Activated CD4-positive, alpha-beta memory T cell treated with anti-CD3 and anti-CD28 coated beads for 36 hours (primary cell): ENCODE data around the gene SMARCB1. TPM values are rescaled to one million over a fixed set of nuclear protein-coding genes. Genes with fewer than 3 reads are reported as not detected.
A peak's percentile ranks its signal among the peaks of the same experiment; 100 is the strongest.

Experiments used
- CTCF ChIA-PET: fragments of 350-600 bp; sonication (Branson Sonifier 250); formaldehyde crosslinking; loops from one replicate; lab custom pipeline; 2021; ENCODE audit warnings: antibody characterized with exemption, inconsistent platforms; lab: Charles Lee
- POLR2A ChIA-PET: fragments of 350-600 bp; sonication (Branson Sonifier 250); formaldehyde crosslinking; loops from one replicate; lab custom pipeline; 2021; ENCODE audit warnings: antibody characterized with exemption; lab: Charles Lee
- DNase-seq: peaks from one replicate; pipeline ENCODE4 v3.0.0-alpha.2; 2020
- H3K27ac Mint-ChIP-seq: one replicate; pipeline ENCODE4 v1.8.0; 2021; ENCODE audit warnings: mixed read lengths
- H3K27me3 Mint-ChIP-seq: one replicate; pipeline ENCODE4 v1.8.0; 2021; ENCODE audit warnings: mixed read lengths
- H3K36me3 Mint-ChIP-seq: one replicate; pipeline ENCODE4 v1.8.0; 2021; ENCODE audit warnings: mixed read lengths
- H3K4me1 Mint-ChIP-seq: one replicate; pipeline ENCODE4 v1.8.0; 2021; ENCODE audit warnings: low read depth, mixed read lengths
- H3K4me3 Mint-ChIP-seq: one replicate; pipeline ENCODE4 v1.8.0; 2021; ENCODE audit warnings: mild to moderate bottlenecking, mixed read lengths
- H3K9me3 Mint-ChIP-seq: one replicate; pipeline ENCODE4 v1.8.0; 2021; ENCODE audit warnings: mixed read lengths
- intact Hi-C: fragments of 100-400 bp; cut with micrococcal nuclease; formaldehyde crosslinking; loops from one replicate; pipeline ENCODE4 v1.15.1; 2023
- total RNA-seq, 2 experiments: library from RNA; stranded (reverse); gene quantifications; one replicate each; pipeline ENCODE4 v1.2.3, GENCODE V29; 2021

SMARCB1 gene
- total RNA-seq = 10 to 100 TPM; 71.3 to 72.5 TPM

DNA sequence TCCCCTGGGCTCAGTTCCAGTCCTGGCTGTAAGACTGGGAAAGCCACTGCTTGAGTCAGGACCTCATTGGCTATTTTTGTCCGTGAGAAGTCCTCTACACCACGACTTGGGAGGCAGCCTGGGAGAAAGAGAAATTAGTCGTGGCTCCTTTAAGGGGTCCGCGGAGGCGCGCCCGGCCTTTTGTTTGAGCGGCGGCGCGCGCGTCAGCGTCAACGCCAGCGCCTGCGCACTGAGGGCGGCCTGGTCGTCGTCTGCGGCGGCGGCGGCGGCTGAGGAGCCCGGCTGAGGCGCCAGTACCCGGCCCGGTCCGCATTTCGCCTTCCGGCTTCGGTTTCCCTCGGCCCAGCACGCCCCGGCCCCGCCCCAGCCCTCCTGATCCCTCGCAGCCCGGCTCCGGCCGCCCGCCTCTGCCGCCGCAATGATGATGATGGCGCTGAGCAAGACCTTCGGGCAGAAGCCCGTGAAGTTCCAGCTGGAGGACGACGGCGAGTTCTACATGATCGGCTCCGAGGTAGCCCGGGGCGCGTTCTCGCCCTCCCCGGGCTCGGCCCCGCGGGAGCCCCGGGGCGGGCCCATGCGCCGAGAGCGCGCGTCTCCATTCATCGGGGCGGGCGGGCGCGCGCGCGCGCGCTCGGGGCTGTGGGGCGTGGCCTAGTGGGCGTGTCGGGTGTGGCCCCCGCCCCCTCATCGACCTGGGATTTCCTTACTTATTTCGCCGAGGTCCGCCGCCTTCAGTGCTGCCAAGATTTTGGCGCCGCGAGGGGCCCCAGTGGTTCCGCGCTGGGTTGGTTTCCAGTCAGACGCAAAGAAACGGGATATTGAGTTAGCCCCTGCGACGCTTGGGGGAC, at the start of gene SMARCB1:
SMARCB1 (plus strand) TSS at position 215 of the 848 bp plus-strand sequence; CDS start at position 419, 204 bp downstream.
- CTCF ChIA-PET = interaction anchor here (0.5 to 2.4 kb wide), 5 partner anchors 13 to 106 kb away, joined by 3 to 9 read pairs (median 3); no protein-coding TSS in a partner anchor
- Mint-ChIP-seq H3K27me3 (no peaks in the 10 kb centered on the region), H3K27ac (peak within 1 kb of the TSS; percentile 94), H3K36me3 (no peaks in the 10 kb centered on the region), H3K4me1 (peaks cover 25% of the 10 kb centered on the region), H3K4me3 (peak within 1 kb of the TSS; percentile 86), H3K9me3 (no peaks in the 10 kb centered on the region)
- intact Hi-C loops = loop anchor here (1.0 to 5.0 kb wide), 6 partner anchors 14 to 224 kb away; partner anchors contain the start of genes CABIN1, DERL3, MIF and MMP11
- peak; percentile 93 for DNase-seq
- POLR2A ChIA-PET = interaction anchor here (0.9 to 2.4 kb wide), 6 partner anchors 15 to 127 kb away, joined by 3 to 8 read pairs (median 4); partner anchors contain the start of genes MIF, MMP11 and ZNF70

DNA sequence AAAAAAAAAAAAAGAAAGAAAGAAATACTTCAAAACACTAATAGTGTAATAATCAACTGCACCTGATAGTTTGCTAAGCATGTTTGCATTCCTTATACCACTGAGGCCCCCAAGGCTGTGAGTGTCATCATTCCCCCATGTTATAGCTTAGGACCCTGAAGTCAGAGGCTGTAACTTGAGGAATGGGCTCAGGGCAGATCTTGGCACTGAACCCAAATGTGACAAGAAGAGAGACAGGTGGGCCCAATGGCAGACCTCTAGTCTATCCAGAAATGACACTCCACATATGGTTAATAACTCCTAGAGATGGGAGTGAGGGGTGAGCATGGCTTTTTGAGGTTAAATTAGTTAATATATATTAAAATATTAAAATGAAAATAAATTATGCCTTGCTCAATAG, 49.1 kb upstream of the SMARCB1 start:
- CTCF ChIA-PET = no interaction called here
- POLR2A ChIA-PET = interaction anchor here (0.6 kb wide), 1 partner anchor 29 kb away, joined by 3 read pairs; no protein-coding TSS in a partner anchor
- intact Hi-C loops = no loop called here

DNA sequence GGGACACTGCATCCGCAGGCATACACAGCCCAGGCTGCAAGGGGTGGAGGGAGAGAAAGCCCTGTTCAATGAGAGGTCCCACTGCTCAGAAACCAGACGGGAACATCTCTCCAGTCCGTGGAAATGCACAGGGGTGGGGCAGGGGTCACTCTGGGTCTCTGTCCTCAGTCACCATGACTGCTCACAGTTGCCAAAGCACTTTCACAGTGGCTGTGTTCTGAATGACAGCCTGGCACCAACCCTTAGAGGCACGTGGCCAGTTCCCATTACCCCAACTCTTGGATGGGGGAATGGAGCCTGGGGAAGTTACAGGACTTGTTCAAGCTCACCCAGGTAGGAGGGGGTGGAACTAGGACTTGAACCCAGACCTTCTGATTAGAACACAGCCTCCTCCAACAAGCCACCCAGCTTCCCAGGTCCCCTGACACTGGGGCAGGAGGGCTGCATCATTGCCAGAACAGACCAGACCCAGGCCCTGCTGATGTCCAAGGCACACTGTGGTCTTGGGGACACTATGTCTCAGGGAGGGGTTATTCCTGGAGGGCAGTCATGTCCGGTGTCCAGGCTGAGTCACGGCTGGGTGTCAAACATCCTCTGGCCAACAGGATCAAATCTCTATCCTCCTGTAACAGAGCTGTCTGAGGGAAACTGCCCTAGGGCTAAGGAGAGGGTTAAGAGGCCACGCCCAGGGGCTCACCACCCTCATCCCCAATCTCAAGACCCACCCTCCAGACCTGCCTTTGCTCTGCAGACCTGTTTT, 44.1 kb upstream of the SMARCB1 start:
- Mint-ChIP-seq H3K27ac (no peak overlapping the region), H3K9me3 (peaks cover 15% of the 10 kb centered on the region), H3K4me1 (no peaks in the 10 kb centered on the region), H3K4me3 (no peak overlapping the region), H3K36me3 (peaks cover 23% of the 10 kb centered on the region), H3K27me3 (no peaks in the 10 kb centered on the region)
- ChIA-PET CTCF (interaction anchor here (0.6 kb wide), 1 partner anchor 174 kb away, joined by 3 read pairs; no protein-coding TSS in a partner anchor), POLR2A (no interaction called here)
- DNase-seq = no peak
- intact Hi-C loops = no loop called here

More for the DNA sequence above, 49.1 kb upstream of the SMARCB1 start:
- Mint-ChIP-seq H3K4me3 (no peak overlapping the region), H3K27ac (no peak overlapping the region), H3K4me1 (no peaks in the 10 kb centered on the region), H3K9me3 (no peaks in the 10 kb centered on the region), H3K36me3 (no peaks in the 10 kb centered on the region), H3K27me3 (no peaks in the 10 kb centered on the region)
- no peak for DNase-seq

DNA sequence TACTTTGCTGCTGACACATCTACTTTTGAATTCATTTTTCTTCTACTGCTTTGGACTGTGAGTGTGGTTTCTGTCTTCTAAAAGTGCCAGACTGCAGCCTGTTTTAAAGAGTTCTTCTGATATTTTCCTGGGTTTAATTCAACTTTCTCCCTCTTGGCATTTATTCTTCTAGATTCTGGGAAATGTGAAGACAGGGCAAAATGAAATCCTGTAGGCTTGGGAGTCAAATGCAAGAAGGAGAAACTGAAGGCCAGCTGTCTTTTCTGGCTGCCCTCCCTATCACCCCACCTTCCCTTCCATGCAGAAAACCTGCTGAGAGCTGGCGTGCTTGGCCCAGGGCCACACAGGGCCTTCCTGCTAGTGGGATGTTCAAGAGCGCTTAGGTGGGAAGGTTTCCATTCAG, 43.5 kb upstream of the SMARCB1 start:
- H3K9me3 Mint-ChIP-seq = peaks cover 15% of the 10 kb centered on the region
- intact Hi-C loops = no loop called here
- H3K4me3 Mint-ChIP-seq = no peak overlapping the region
- CTCF ChIA-PET = interaction anchor here (0.6 to 0.9 kb wide), 2 partner anchors 15 to 27 kb away, joined by 3 to 4 read pairs; no protein-coding TSS in a partner anchor
- POLR2A ChIA-PET = no interaction called here
- DNase-seq = no peak
- H3K27me3 Mint-ChIP-seq = no peaks in the 10 kb centered on the region
- H3K27ac Mint-ChIP-seq = no peak overlapping the region
- H3K4me1 Mint-ChIP-seq = no peaks in the 10 kb centered on the region
- peaks cover 23% of the 10 kb centered on the region for H3K36me3 Mint-ChIP-seq

DNA sequence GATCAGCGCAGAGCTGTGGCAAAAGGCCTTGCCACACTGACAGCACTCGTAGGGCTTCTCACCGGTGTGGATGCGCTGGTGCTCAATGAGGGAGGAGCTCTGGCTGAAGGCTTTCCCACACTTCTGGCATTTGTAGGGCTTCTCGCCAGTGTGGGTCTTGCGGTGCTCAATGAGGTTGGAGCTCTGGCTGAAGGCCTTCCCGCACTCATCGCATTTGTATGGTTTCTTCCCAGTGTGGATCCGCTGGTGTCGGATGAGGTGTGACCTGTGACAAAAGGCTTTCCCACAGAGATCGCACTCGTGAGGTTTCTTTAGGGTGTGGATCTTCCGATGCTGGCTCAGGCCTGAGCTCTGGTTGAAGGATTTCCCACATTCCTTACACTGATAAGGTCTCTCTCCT, 42.8 kb upstream of the SMARCB1 start:
- Mint-ChIP-seq H3K4me1 (no peaks in the 10 kb centered on the region), H3K9me3 (peaks cover 15% of the 10 kb centered on the region), H3K27ac (no peak overlapping the region), H3K36me3 (peaks cover 23% of the 10 kb centered on the region), H3K4me3 (no peak overlapping the region), H3K27me3 (no peaks in the 10 kb centered on the region)
- no peak for DNase-seq
- intact Hi-C loops = no loop called here
- CTCF ChIA-PET = interaction anchor here (0.9 kb wide), 1 partner anchor 27 kb away, joined by 4 read pairs; no protein-coding TSS in a partner anchor
- POLR2A ChIA-PET = no interaction called here

DNA sequence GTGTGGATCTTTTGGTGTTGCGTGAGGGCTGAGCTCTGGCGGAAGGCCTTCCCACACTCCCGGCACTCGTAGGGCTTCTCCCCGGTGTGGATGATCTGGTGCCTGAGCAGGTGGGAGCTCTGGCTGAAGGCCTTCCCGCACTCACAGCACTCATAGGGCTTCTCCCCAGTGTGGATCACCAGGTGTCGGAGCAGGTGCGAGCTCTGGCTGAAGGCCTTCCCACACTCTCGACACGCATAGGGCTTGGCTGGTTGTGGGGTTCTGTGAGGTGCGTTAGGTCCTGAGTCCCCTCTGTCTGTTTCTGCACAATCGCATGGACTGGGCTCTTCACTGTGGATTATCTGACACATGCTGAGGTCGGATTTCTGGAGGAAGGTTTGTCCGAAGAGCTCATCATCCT, 42.3 kb upstream of the SMARCB1 start:
- Mint-ChIP-seq H3K4me3 (no peak overlapping the region), H3K36me3 (peaks cover 23% of the 10 kb centered on the region), H3K27ac (no peak overlapping the region), H3K9me3 (peaks cover 15% of the 10 kb centered on the region), H3K4me1 (no peaks in the 10 kb centered on the region), H3K27me3 (no peaks in the 10 kb centered on the region)
- DNase-seq = no peak
- intact Hi-C loops = no loop called here
- ChIA-PET CTCF (no interaction called here), POLR2A (no interaction called here)

DNA sequence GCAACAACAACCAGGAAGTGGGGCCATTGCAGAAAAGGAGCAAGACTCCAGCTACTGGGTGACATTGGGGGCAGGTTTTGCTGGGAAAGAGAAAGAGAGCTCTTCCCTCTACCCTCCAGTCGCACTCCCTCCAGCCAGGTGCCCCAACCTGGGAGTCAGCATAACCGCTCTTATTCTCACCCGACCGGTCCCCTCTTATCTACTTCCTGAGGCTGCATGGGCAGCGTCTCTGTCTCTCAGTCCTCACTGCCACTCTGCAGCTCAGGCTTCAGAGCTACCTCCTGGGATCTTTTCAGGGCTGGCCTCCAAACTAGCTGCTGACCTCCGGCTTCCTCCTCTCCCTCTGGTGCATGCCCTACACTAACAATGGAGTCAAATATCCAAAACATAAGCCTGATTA, 41.0 kb upstream of the SMARCB1 start:
- peaks cover 15% of the 10 kb centered on the region for H3K9me3 Mint-ChIP-seq
- peaks cover 23% of the 10 kb centered on the region for H3K36me3 Mint-ChIP-seq
- no peak overlapping the region for H3K4me3 Mint-ChIP-seq
- ChIA-PET POLR2A (interaction anchor here (0.6 kb wide), 1 partner anchor 28 kb away, joined by 3 read pairs; no protein-coding TSS in a partner anchor), CTCF (no interaction called here)
- H3K4me1 Mint-ChIP-seq = peaks cover 9% of the 10 kb centered on the region
- no peak for DNase-seq
- H3K27ac Mint-ChIP-seq = no peak overlapping the region
- intact Hi-C loops = no loop called here
- no peaks in the 10 kb centered on the region for H3K27me3 Mint-ChIP-seq

DNA sequence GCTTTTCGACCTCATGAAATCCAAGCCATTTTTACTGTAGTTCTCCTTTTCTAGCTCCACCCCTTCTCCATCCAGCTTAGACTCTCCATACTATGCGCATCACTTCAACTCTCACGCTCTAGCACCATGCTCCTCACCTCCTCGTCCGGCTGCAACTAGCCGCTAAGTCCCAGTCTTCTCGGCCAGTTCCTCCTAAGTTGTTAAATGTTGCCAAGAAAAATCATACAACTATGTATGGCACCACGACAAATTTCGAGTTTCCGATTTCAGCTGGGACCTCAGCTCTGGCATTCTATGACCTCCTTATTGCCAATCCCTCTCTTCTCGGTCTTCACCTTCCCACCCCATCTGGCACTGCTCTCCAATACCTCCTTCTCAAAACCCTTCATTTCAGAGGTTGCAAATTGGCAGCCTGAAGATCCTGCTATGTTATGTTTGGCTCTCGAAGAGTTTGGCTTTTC, 36.9 kb upstream of the SMARCB1 start:
- peaks cover 4% of the 10 kb centered on the region for H3K9me3 Mint-ChIP-seq
- H3K27me3 Mint-ChIP-seq = no peaks in the 10 kb centered on the region
- ChIA-PET CTCF (interaction anchor here (0.9 kb wide), 1 partner anchor 122 kb away, joined by 3 read pairs; no protein-coding TSS in a partner anchor), POLR2A (no interaction called here)
- no peak overlapping the region for H3K27ac Mint-ChIP-seq
- intact Hi-C loops = no loop called here
- no peak overlapping the region for H3K4me3 Mint-ChIP-seq
- DNase-seq = no peak
- H3K36me3 Mint-ChIP-seq = peaks cover 7% of the 10 kb centered on the region
- H3K4me1 Mint-ChIP-seq = peaks cover 12% of the 10 kb centered on the region

DNA sequence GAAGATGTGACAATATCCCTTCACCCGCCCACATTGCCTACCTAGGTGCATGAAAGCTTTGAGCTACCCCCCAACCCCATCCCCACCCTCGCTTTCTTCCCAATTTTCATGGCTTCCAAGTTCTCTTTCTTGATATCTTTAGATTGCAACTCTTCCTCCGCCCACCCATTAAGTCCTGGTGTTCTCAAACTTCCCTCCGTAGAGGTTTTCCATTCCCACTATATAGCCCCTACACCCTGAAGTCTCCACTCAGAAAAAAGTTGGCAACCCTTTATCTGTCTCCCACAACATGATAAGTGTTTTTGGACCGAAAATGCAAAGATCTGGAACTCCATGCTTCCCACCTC, 36.4 kb upstream of the SMARCB1 start:
- no peaks in the 10 kb centered on the region for H3K9me3 Mint-ChIP-seq
- peaks cover 3% of the 10 kb centered on the region for H3K36me3 Mint-ChIP-seq
- ChIA-PET CTCF (interaction anchor here (0.6 to 1.4 kb wide), 3 partner anchors 99 to 122 kb away, joined by 3 read pairs; no protein-coding TSS in a partner anchor), POLR2A (interaction anchor here (0.6 kb wide), 3 partner anchors 9 to 36 kb away, joined by 3 to 4 read pairs (median 3); partner anchors contain the start of gene SMARCB1)
- H3K4me3 Mint-ChIP-seq = peak overlapping the region; percentile 71
- intact Hi-C loops = no loop called here
- H3K4me1 Mint-ChIP-seq = peaks cover 12% of the 10 kb centered on the region
- no peak for DNase-seq
- H3K27ac Mint-ChIP-seq = peak overlapping the region; percentile 8
- H3K27me3 Mint-ChIP-seq = no peaks in the 10 kb centered on the region

DNA sequence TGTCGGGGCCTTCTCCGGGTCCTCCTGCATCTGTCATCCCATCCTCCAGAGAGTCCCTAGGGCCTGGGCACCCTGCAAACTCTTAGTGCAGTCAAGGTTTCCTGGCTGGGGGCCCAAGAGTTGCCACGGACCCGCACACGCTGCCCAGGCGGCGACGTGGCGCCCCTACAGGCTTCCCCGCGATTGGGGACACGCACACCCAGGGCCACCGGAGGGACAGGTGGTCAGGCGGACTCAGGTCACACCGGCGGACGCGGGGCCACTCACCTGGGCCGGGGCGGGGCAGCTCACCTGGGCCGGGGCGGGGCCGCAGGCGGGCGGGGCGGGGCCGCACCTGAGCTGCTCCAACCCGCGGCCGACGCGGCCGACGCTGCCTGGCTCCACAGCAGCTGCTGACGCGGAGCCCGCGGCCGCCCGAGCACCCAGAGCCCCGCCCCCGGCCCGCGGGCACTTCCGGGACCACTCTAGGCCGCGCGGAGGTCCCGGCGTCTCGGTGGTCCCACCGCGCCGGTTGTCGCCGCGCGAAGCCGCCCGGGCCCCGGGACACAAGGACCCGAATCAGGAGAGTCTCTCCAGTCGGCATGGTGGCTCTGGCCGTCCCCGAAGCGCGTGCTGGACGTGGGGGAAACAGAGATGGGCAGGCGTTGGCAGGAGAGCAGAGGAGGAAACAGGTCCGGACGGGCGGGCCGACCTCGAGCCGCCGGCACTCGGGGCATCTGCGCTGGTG, 35.9 kb upstream of the SMARCB1 start, which contains the start of gene ZNF70:
ZNF70 (minus strand) TSS at position 399 of the 727 bp plus-strand sequence. CDS start 5,972 bp downstream, outside the sequence.
- DNase-seq = peak; percentile 85
- H3K4me3 Mint-ChIP-seq = peak within 1 kb of the TSS; percentile 72
- H3K27ac Mint-ChIP-seq = peak within 1 kb of the TSS; percentile 8
- CTCF ChIA-PET = interaction anchor here (0.6 to 1.4 kb wide), 3 partner anchors 99 to 123 kb away, joined by 3 read pairs; no protein-coding TSS in a partner anchor
- POLR2A ChIA-PET = interaction anchor here (0.6 kb wide), 3 partner anchors 9 to 36 kb away, joined by 3 to 4 read pairs (median 3); partner anchors contain the start of gene SMARCB1
- no peaks in the 10 kb centered on the region for H3K9me3 Mint-ChIP-seq
- peaks cover 12% of the 10 kb centered on the region for H3K4me1 Mint-ChIP-seq
- no peaks in the 10 kb centered on the region for H3K27me3 Mint-ChIP-seq
- intact Hi-C loops = loop anchor here (1.0 kb wide), 1 partner anchor 36 kb away; no protein-coding TSS in a partner anchor
- peaks cover 3% of the 10 kb centered on the region for H3K36me3 Mint-ChIP-seq
